ENCODE results near the gene CFTR.
A peak's percentile ranks its signal among the peaks of the same experiment; 100 is the strongest.

DNA sequence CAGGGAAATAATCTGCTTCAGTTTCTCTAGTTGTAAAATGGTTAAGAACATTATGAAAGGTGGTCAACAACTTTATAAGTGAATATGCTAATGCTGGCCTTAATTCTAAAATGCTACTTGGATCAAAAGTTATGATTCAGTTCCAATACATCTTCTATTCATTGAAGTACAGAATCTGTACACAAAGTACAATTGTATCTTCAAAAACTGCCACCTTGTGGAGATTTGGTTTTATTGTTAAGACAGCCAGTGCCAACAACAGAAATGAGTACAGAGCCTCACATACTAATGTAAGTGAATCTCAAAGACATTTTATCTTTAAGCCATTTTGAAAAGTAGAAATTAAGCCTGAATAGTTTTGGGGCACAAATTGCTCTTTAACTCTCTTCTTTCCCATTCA lies 194.0 kb downstream of the CFTR start:
- TF ChIP-seq, protein P1, sequence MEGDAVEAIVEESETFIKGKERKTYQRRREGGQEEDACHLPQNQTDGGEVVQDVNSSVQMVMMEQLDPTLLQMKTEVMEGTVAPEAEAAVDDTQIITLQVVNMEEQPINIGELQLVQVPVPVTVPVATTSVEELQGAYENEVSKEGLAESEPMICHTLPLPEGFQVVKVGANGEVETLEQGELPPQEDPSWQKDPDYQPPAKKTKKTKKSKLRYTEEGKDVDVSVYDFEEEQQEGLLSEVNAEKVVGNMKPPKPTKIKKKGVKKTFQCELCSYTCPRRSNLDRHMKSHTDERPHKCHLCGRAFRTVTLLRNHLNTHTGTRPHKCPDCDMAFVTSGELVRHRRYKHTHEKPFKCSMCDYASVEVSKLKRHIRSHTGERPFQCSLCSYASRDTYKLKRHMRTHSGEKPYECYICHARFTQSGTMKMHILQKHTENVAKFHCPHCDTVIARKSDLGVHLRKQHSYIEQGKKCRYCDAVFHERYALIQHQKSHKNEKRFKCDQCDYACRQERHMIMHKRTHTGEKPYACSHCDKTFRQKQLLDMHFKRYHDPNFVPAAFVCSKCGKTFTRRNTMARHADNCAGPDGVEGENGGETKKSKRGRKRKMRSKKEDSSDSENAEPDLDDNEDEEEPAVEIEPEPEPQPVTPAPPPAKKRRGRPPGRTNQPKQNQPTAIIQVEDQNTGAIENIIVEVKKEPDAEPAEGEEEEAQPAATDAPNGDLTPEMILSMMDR (conservative IDR thresholded peaks at IDR 0.05; ENCODE audit: low read depth, low read length), result peak; percentile 57
- TF ChIP-seq POLR2A (IDR thresholded peaks at IDR 0.05; ENCODE audit: low read depth, low read length) (no peak), SMC3 (IDR thresholded peaks at IDR 0.05; ENCODE audit: low read depth, low read length) (peak; percentile 61), CEBPB (IDR thresholded peaks at IDR 0.05; ENCODE audit: low read depth, low read length) (no peak), MAFK (IDR thresholded peaks at IDR 0.05; ENCODE audit: low read depth, low read length) (no peak), BHLHE40 (IDR thresholded peaks at IDR 0.05; ENCODE audit: low read depth, low read length) (no peak), CHD1 (IDR thresholded peaks at IDR 0.05; ENCODE audit: low read depth, low read length) (no peak)
